CD14-positive monocyte (primary cell): ENCODE results near the gene RBM17. TPM values are rescaled to one million over a fixed set of nuclear protein-coding genes. Genes with fewer than 3 reads are reported as not detected.
A peak's percentile ranks its signal among the peaks of the same experiment; 100 is the strongest.

Experiments used
- DNase-seq, 3 donors: peaks; one replicate each; pipeline ENCODE4 v3.0.0-alpha.2; 2011 to 2022
- H2AFZ ChIP-seq: 2 replicates; pipeline ENCODE4 v1.6.0; 2012; ENCODE audit warnings: mild to moderate bottlenecking, low read depth, low read length, inconsistent platforms; ENCODE audit not compliant: insufficient read depth, poor library complexity, severe bottlenecking
- H3K27ac ChIP-seq, 2 donors: 1 replicate in 1 of 2; 2 replicates in 1 of 2; pipeline ENCODE4 v1.5.1; 2012 to 2013; ENCODE audit warnings: low read length in 2 of 2, control low read depth in 1 of 2, inconsistent platforms in 1 of 2, low read depth in 1 of 2, mild to moderate bottlenecking in 1 of 2
- H3K27me3 ChIP-seq, 2 donors: one replicate each; pipeline versions ENCODE4 v1.6.0 to v1.6.1; 2011 to 2013; ENCODE audit warnings: low read length in 2 of 2; ENCODE audit not compliant: control insufficient read depth in 2 of 2, insufficient read depth in 2 of 2
- H3K36me3 ChIP-seq, 2 donors: replicated peaks in 1 of 2; 1 replicate in 1 of 2; 2 replicates in 1 of 2; pipeline versions ENCODE4 v1.5.1 to v1.6.1; 2012 to 2013; ENCODE audit warnings: low read length in 2 of 2, control low read depth in 1 of 2, inconsistent platforms in 1 of 2, mild to moderate bottlenecking in 1 of 2; ENCODE audit not compliant: insufficient read depth in 2 of 2, control insufficient read depth in 1 of 2
- H3K4me1 ChIP-seq, 2 donors: 1 replicate in 1 of 2; 2 replicates in 1 of 2; pipeline versions ENCODE4 v1.5.1 to v1.6.1; 2012 to 2013; ENCODE audit warnings: low read length in 2 of 2, control low read depth in 1 of 2, inconsistent platforms in 1 of 2, mild to moderate bottlenecking in 1 of 2, moderate library complexity in 1 of 2; ENCODE audit not compliant: insufficient read depth in 2 of 2, control insufficient read depth in 1 of 2
- H3K4me2 ChIP-seq: replicated peaks from 2 replicates; pipeline ENCODE3; 2012; ENCODE audit warnings: low read length, moderate library complexity, mild to moderate bottlenecking; ENCODE audit not compliant: poor library complexity, severe bottlenecking; ENCODE audit errors: extremely low read depth
- H3K4me3 ChIP-seq, 3 experiments: fragments of 200-600 bp in 1 of 3; sonication (generic) in 1 of 3; replicated peaks in 1 of 3; 1 replicate in 2 of 3; 2 replicates in 1 of 3; pipeline ENCODE4 v1.5.1; 2011 to 2013; ENCODE audit warnings: low read length in 3 of 3, mild to moderate bottlenecking in 3 of 3, control low read depth in 2 of 3, low read depth in 2 of 3, inconsistent platforms in 1 of 3, moderate library complexity in 1 of 3
- H3K79me2 ChIP-seq: 2 replicates; pipeline ENCODE4 v1.6.0; 2012; ENCODE audit warnings: mild to moderate bottlenecking, control low read depth, inconsistent platforms, low read length, moderate library complexity; ENCODE audit not compliant: insufficient read depth
- H3K9ac ChIP-seq: 2 replicates; pipeline ENCODE4 v1.6.0; 2017; ENCODE audit warnings: low read length, mild to moderate bottlenecking; ENCODE audit not compliant: insufficient read depth, poor library complexity, severe bottlenecking
- H3K9me3 ChIP-seq, 2 donors: replicated peaks in 1 of 2; 1 replicate in 1 of 2; 2 replicates in 1 of 2; pipeline versions ENCODE4 v1.5.1 to v1.6.1; 2012 to 2013; ENCODE audit warnings: low read length in 2 of 2, control low read depth in 1 of 2; ENCODE audit not compliant: control insufficient read depth in 1 of 2, insufficient read depth in 1 of 2
- H4K20me1 ChIP-seq: 2 replicates; pipeline ENCODE4 v1.6.0; 2012; ENCODE audit warnings: mild to moderate bottlenecking, low read length, control low read depth, moderate library complexity; ENCODE audit not compliant: insufficient read depth
- H3K27ac Mint-ChIP-seq, 7 donors: one replicate each; pipeline ENCODE4 v1.8.0; 2020; ENCODE audit warnings: mild to moderate bottlenecking in 7 of 7, mixed read lengths in 7 of 7, moderate library complexity in 6 of 7, inconsistent platforms in 2 of 7
- H3K27me3 Mint-ChIP-seq, 3 donors: one replicate each; pipeline ENCODE4 v1.8.0; 2021 to 2022; ENCODE audit warnings: low read depth in 3 of 3, mild to moderate bottlenecking in 3 of 3, mixed read lengths in 3 of 3, moderate library complexity in 3 of 3, inconsistent platforms in 1 of 3
- H3K36me3 Mint-ChIP-seq, 2 donors: one replicate each; pipeline ENCODE4 v1.8.0; 2020; ENCODE audit warnings: mixed read lengths in 2 of 2, inconsistent platforms in 1 of 2, mild to moderate bottlenecking in 1 of 2
- H3K4me1 Mint-ChIP-seq: one replicate; pipeline ENCODE4 v1.8.0; 2020; ENCODE audit warnings: mild to moderate bottlenecking, mixed read lengths
- H3K4me3 Mint-ChIP-seq, 2 donors: one replicate each; pipeline ENCODE4 v1.8.0; 2020; ENCODE audit warnings: mild to moderate bottlenecking in 2 of 2, mixed read lengths in 2 of 2, moderate library complexity in 1 of 2
- H3K9me3 Mint-ChIP-seq, 7 donors: one replicate each; pipeline ENCODE4 v1.8.0; 2020 to 2022; ENCODE audit warnings: mixed read lengths in 7 of 7, mild to moderate bottlenecking in 6 of 7, moderate library complexity in 6 of 7, inconsistent platforms in 2 of 7
- CTCF ChIP-seq: fragments of 200-600 bp; IDR thresholded peaks from one replicate; pipeline ENCODE4 v1.8.0; 2022; ENCODE audit warnings: antibody characterized with exemption, mild to moderate bottlenecking
- WGBS: methylation state at CpG from one replicate; pipeline ENCODE4 v1.1.5; 2013; ENCODE audit warnings: missing lambda C conversion rate; ENCODE audit not compliant: insufficient coverage; 5-methylcytosine and 5-hydroxymethylcytosine counted together
- intact Hi-C, 2 donors: fragments of 100-400 bp; cut with micrococcal nuclease; formaldehyde crosslinking; loops; one replicate each; pipeline versions ENCODE4 v1.15.0 to v1.15.1; 2023
- polyA plus RNA-seq, 3 donors: library from polyadenylated mRNA; depleted of rRNA in 1 of 3; unstranded in 2 of 3; stranded (reverse) in 1 of 3; fragments of 300-500 nt in 2 of 3; fragments of >200 nt in 1 of 3; fragmentation: Illumina TruSeq in 2 of 3; gene quantifications; 1 replicate in 2 of 3; 2 replicates in 1 of 3; pipeline ENCODE4 v1.2.3, GENCODE V29; 2012 to 2021

The RBM17 gene
- polyA plus RNA-seq, 3 donors: 37.2 to 51.4 (median 44.5) TPM

- H2AFZ ChIP-seq: no peak overlapping the region
- WGBS: 100% methylated on average over 2 of the region's 5 CpGs
- no peak overlapping the region for H3K9ac ChIP-seq
- intact Hi-C loops: no loop called here
- H3K36me3 ChIP-seq: no peaks in the 10 kb centered on the region
- Mint-ChIP-seq H3K36me3 (no peaks in the 10 kb centered on the region), H3K4me3 (no peak overlapping the region), H3K27me3 (peaks cover 2 to 9% (median 6%) of the 10 kb centered on the region in 3 donors), H3K4me1 (peaks cover 40% of the 10 kb centered on the region), H3K27ac (peak overlapping the region in 2 of 7 donors; percentile 11 to 57), H3K9me3 (peaks cover 0 to 3% (median 0%) of the 10 kb centered on the region in 7 donors)
- H3K9me3 ChIP-seq: no peaks in the 10 kb centered on the region
- H3K79me2 ChIP-seq: no peaks in the 10 kb centered on the region
- peaks cover 32 to 33% of the 10 kb centered on the region in 2 donors for H3K4me1 ChIP-seq
- H3K4me2 ChIP-seq: no peak overlapping the region
- H3K27me3 ChIP-seq: peaks cover 0 to 7% of the 10 kb centered on the region in 2 donors
- no peak for TF ChIP-seq CTCF
- H3K27ac ChIP-seq: no peak overlapping the region
- H3K4me3 ChIP-seq: no peak overlapping the region
- no peaks in the 10 kb centered on the region for H4K20me1 ChIP-seq
- DNase-seq: no peak
These were observed 34.0 kb upstream of the RBM17 start for GRCh38 chr10:6054884-6055283.

GRCh38 chr10:6055929-6056328 lies 32.9 kb upstream of the RBM17 start:
- Histone ChIP-seq H3K27me3 (peaks cover 0 to 7% of the 10 kb centered on the region in 2 donors), H3K4me2 (no peak overlapping the region), H3K27ac (no peak overlapping the region), H3K36me3 (no peaks in the 10 kb centered on the region), H3K4me1 (peaks cover 28 to 29% of the 10 kb centered on the region in 2 donors), H2AFZ (no peak overlapping the region), H3K9me3 (no peaks in the 10 kb centered on the region), H3K79me2 (no peaks in the 10 kb centered on the region), H4K20me1 (no peaks in the 10 kb centered on the region), H3K9ac (no peak overlapping the region), H3K4me3 (no peak overlapping the region)
- intact Hi-C loops: no loop called here
- TF ChIP-seq CTCF: no peak
- DNase-seq: no peak
- H3K27ac Mint-ChIP-seq: no peak overlapping the region
- H3K4me1 Mint-ChIP-seq: peaks cover 34% of the 10 kb centered on the region
- no CpG with 5 or more reads among the region's 4 CpGs for WGBS
- no peaks in the 10 kb centered on the region for H3K9me3 Mint-ChIP-seq
- peaks cover 2 to 6% (median 4%) of the 10 kb centered on the region in 3 donors for H3K27me3 Mint-ChIP-seq
- no peaks in the 10 kb centered on the region for H3K36me3 Mint-ChIP-seq
- H3K4me3 Mint-ChIP-seq: no peak overlapping the region
